Measurements from ENCODE around the gene HPCAL1.

GRCh38 chr2:10440736-10441135, 138.0 kb downstream of the HPCAL1 start:
- no peak for TF ChIP-seq CTCF (IDR thresholded peaks at IDR 0.05)
- no peak for TF ChIP-seq POLR2A (IDR thresholded peaks at IDR 0.05)

Measured in right lobe of liver (tissue), 4 donors.